ENCODE data around the gene DSCAML1. TPM values are rescaled to one million over a fixed set of nuclear protein-coding genes. Genes with fewer than 3 reads are reported as not detected.

The DSCAML1 gene
- total RNA-seq, 1 experiment from 2014 or later = not detected

DNA sequence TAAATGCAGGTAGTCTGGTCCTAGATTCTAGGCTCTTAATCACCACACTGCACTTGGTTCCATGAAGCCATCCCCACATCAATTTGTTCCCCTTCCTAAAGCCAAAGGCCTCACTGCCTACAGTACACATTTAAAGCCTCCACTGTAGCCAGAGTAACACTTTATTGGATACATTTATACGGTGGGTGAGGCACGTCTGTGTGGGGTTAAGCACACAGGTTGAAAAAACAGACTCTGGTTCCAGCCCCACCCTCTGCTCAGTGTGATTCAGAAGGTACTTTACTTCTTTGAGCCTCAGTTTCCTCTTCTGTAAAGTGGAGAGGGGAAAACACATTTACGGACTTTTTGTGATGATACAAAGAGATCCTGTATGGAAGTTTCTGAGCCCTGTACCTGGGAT is 22.5 kb downstream of the DSCAML1 start (continued):
- TF ChIP-seq, protein P1, sequence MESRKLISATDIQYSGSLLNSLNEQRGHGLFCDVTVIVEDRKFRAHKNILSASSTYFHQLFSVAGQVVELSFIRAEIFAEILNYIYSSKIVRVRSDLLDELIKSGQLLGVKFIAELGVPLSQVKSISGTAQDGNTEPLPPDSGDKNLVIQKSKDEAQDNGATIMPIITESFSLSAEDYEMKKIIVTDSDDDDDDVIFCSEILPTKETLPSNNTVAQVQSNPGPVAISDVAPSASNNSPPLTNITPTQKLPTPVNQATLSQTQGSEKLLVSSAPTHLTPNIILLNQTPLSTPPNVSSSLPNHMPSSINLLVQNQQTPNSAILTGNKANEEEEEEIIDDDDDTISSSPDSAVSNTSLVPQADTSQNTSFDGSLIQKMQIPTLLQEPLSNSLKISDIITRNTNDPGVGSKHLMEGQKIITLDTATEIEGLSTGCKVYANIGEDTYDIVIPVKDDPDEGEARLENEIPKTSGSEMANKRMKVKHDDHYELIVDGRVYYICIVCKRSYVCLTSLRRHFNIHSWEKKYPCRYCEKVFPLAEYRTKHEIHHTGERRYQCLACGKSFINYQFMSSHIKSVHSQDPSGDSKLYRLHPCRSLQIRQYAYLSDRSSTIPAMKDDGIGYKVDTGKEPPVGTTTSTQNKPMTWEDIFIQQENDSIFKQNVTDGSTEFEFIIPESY (IDR thresholded peaks at IDR 0.05; ENCODE audit: extremely low read depth, insufficient replicate concordance, low read length) = no peak
- TF ChIP-seq ELF1 (IDR thresholded peaks at IDR 0.05; ENCODE audit: borderline replicate concordance, low read depth) (no peak), SRF (IDR thresholded peaks at IDR 0.05; ENCODE audit: low read depth) (no peak), EZH2 (IDR thresholded peaks at IDR 0.05) (no peak), EZH2phosphoT487 (IDR thresholded peaks at IDR 0.05; ENCODE audit: borderline replicate concordance) (no peak; the same call in 1 of the 2 replicates), POLR2AphosphoS5 (IDR thresholded peaks at IDR 0.05; ENCODE audit: low read depth, low read length) (no peak), SIN3A (IDR thresholded peaks at IDR 0.05; ENCODE audit: low read depth) (no peak), ZFX (IDR thresholded peaks at IDR 0.05) (no peak)
- TF ChIP-seq, protein P2, sequence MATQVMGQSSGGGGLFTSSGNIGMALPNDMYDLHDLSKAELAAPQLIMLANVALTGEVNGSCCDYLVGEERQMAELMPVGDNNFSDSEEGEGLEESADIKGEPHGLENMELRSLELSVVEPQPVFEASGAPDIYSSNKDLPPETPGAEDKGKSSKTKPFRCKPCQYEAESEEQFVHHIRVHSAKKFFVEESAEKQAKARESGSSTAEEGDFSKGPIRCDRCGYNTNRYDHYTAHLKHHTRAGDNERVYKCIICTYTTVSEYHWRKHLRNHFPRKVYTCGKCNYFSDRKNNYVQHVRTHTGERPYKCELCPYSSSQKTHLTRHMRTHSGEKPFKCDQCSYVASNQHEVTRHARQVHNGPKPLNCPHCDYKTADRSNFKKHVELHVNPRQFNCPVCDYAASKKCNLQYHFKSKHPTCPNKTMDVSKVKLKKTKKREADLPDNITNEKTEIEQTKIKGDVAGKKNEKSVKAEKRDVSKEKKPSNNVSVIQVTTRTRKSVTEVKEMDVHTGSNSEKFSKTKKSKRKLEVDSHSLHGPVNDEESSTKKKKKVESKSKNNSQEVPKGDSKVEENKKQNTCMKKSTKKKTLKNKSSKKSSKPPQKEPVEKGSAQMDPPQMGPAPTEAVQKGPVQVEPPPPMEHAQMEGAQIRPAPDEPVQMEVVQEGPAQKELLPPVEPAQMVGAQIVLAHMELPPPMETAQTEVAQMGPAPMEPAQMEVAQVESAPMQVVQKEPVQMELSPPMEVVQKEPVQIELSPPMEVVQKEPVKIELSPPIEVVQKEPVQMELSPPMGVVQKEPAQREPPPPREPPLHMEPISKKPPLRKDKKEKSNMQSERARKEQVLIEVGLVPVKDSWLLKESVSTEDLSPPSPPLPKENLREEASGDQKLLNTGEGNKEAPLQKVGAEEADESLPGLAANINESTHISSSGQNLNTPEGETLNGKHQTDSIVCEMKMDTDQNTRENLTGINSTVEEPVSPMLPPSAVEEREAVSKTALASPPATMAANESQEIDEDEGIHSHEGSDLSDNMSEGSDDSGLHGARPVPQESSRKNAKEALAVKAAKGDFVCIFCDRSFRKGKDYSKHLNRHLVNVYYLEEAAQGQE (IDR thresholded peaks at IDR 0.05; ENCODE audit: low read depth) = no peak

DNA sequence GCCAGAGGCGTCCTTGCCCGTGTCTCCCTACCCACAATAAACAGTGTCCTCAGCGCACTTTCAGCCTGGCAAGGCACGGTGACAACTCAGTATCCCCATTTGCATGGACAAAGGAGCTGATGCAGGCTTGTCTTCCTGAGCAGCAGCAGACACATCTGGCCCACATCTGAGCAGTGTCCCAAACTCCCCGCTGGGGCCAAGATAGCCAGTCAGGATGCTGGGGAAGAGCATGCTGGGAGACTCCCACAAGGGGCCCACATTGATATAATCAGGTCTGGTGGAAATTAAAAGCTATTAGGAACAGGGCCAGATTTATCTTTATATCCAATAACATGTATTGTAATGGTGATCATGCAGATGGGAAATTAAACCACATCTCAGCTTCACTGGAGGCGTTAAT is 24.7 kb downstream of the DSCAML1 start:
- intact Hi-C loops (cut with micrococcal nuclease) = no loop called here
- DNase-seq (ENCODE audit: low read depth, low spot score) (no peak), ATAC-seq (no peak)
- H3K4me2 ChIP-seq (ENCODE audit: low read length) = no peak overlapping the region
- H3K4me1 ChIP-seq (ENCODE audit: control insufficient read depth in 1 of 2, insufficient read depth in 2 of 2, low read length in 2 of 2) = no peaks in the 10 kb centered on the region
- no peak overlapping the region for H3K9ac ChIP-seq (ENCODE audit: low read length)
- no peaks in the 10 kb centered on the region for H3K36me3 ChIP-seq (ENCODE audit: control insufficient read depth in 1 of 2, insufficient read depth in 2 of 2, low read length in 2 of 2)
- H4K20me1 ChIP-seq (ENCODE audit: insufficient read depth) = no peaks in the 10 kb centered on the region
- no peaks in the 10 kb centered on the region for H3K9me2 ChIP-seq (ENCODE audit: insufficient read depth)
- RAD21 ChIA-PET (ENCODE audit: low non-redundant PET in 1 of 2, low total read pairs in 2 of 2, uncharacterized antibody in 2 of 2, unreplicated experiment in 2 of 2) = no interaction called here
- POLR2A ChIA-PET = no interaction called here
- TF ChIP-seq EZH2phosphoT487 (IDR thresholded peaks at IDR 0.05; ENCODE audit: borderline replicate concordance) (no peak), SRF (IDR thresholded peaks at IDR 0.05; ENCODE audit: low read depth) (no peak), JUND (IDR thresholded peaks at IDR 0.05) (no peak), ZNF274 (IDR thresholded peaks at IDR 0.05; ENCODE audit: low read depth, low read length) (no peak), POLR2AphosphoS5 (IDR thresholded peaks at IDR 0.05; ENCODE audit: low read depth, low read length) (no peak), ELF1 (IDR thresholded peaks at IDR 0.05; ENCODE audit: borderline replicate concordance, low read depth) (no peak), EGR1 (IDR thresholded peaks at IDR 0.05; ENCODE audit: low read depth) (no peak)
- TF ChIP-seq, protein P2 (IDR thresholded peaks at IDR 0.05; ENCODE audit: low read depth) = no peak
- no peaks in the 10 kb centered on the region for H3K79me2 ChIP-seq (ENCODE audit: insufficient read depth, low read length)
- H2AFZ ChIP-seq (ENCODE audit: low read depth, low read length, poor library complexity, severe bottlenecking) = no peak overlapping the region
- no peak overlapping the region for H3K27ac ChIP-seq (ENCODE audit: low read depth, low read length)
- CTCF ChIA-PET = no interaction called here
- no peaks in the 10 kb centered on the region for H3K9me3 ChIP-seq (ENCODE audit: control insufficient read depth in 1 of 2, insufficient read depth in 1 of 2, low read depth in 1 of 2, low read length in 2 of 2)
- BruUV-seq (replicated peaks) = no TSS peak
- no peak overlapping the region for H3K4me3 ChIP-seq (replicated peaks in 1 of 2; ENCODE audit: low read depth in 1 of 2, low read length in 2 of 2)
- peaks cover 41% of the 10 kb centered on the region for H3K27me3 ChIP-seq (ENCODE audit: insufficient read depth, low read length)

All from HCT116 (cell line).